ENCODE measurements around the gene WDFY2. TPM values are rescaled to one million over a fixed set of nuclear protein-coding genes. Genes with fewer than 3 reads are reported as not detected.

WDFY2 gene
- total and polyA plus RNA-seq, 2 of the 13 experiments (the other 11 are each of a cell fraction or from before 2014, with no cell fraction given): 22.6 to 27.0 TPM

GRCh38 chr13:51786425-51787265, 202.4 kb downstream of the WDFY2 start:
- Histone ChIP-seq H3K9ac (ENCODE audit: insufficient read depth, low read depth, low read length) (no peak overlapping the region), H2AFZ (ENCODE audit: low read length) (no peak overlapping the region), H3K9me3 (ENCODE audit: low read length) (no peaks in the 10 kb centered on the region), H3K27ac (ENCODE audit: extremely low read length, insufficient read depth, low read length) (no peak overlapping the region), H3K4me1 (ENCODE audit: insufficient read depth, low read length) (peaks cover 15% of the 10 kb centered on the region), H3K79me2 (ENCODE audit: insufficient read depth, low read length) (no peaks in the 10 kb centered on the region), H3K4me3 (replicated peaks in 1 of 3; ENCODE audit: insufficient read depth in 1 of 3, low read depth in 2 of 3, low read length in 3 of 3) (no peak overlapping the region), H3K4me2 (ENCODE audit: low read depth, low read length) (no peak overlapping the region), H3K27me3 (ENCODE audit: control insufficient read depth in 1 of 2, insufficient read depth in 2 of 2, low read length in 2 of 2) (no peaks in the 10 kb centered on the region), H4K20me1 (ENCODE audit: insufficient read depth, low read length) (no peaks in the 10 kb centered on the region), H3K36me3 (replicated peaks in 1 of 2; ENCODE audit: control insufficient read depth in 1 of 2, insufficient read depth in 2 of 2, low read length in 2 of 2) (peaks cover 0 to 2% of the 10 kb centered on the region in 2 experiments; a peak in 1 of 5 replicates)
- in situ Hi-C loops (cut with HindIII; ENCODE audit: extremely low pct_ligation_motif_present, low pct_unique_long_range_greater_than_20kb) (no loop called here), intact Hi-C loops (cut with micrococcal nuclease; ENCODE audit: unreplicated experiment) (no loop called here)
- 92% methylated on average over 10 of the region's 10 CpGs for WGBS (ENCODE audit: low lambda C conversion rate)
- no peak for TF ChIP-seq TERF1 (CRISPR knock-in tag; IDR thresholded peaks at IDR 0.05)
- TF ChIP-seq ZNF83 (CRISPR knock-in tag; IDR thresholded peaks at IDR 0.05; ENCODE audit: borderline replicate concordance): no peak
- TF ChIP-seq ZNF136 (CRISPR knock-in tag; IDR thresholded peaks at IDR 0.05; ENCODE audit: low read depth): no peak
- no peak for TF ChIP-seq POLR2A (IDR thresholded peaks at IDR 0.05; ENCODE audit: insufficient read depth in 1 of 2, low read depth in 2 of 2, low read length in 2 of 2)
- no peak for TF ChIP-seq ASH2L (IDR thresholded peaks at IDR 0.05; ENCODE audit: insufficient read length, low read depth, low read length)
- no peak for TF ChIP-seq NRL (CRISPR knock-in tag; IDR thresholded peaks at IDR 0.05; ENCODE audit: borderline replicate concordance)
- no peak for TF ChIP-seq STAG1 (CRISPR knock-in tag; IDR thresholded peaks at IDR 0.05)
- no peak for TF ChIP-seq NFKBIZ (CRISPR knock-in tag; IDR thresholded peaks at IDR 0.05)
- no peak for TF ChIP-seq HBP1 (CRISPR knock-in tag; IDR thresholded peaks at IDR 0.05; ENCODE audit: low read depth)
- no peak for TF ChIP-seq ATF2 (CRISPR knock-in tag; IDR thresholded peaks at IDR 0.05)
- TF ChIP-seq MIER2 (CRISPR knock-in tag; IDR thresholded peaks at IDR 0.05): no peak
- no peak for TF ChIP-seq KAT7 (CRISPR knock-in tag; IDR thresholded peaks at IDR 0.05; ENCODE audit: borderline replicate concordance)
- FAIRE-seq (no peak), DNase-seq (ENCODE audit: low spot score) (no peak), ATAC-seq (no peak)
- no TSS peak for BruUV-seq (replicated peaks)
- POLR2A ChIA-PET: interaction anchor here (1.4 kb wide), 1 partner anchor 334 kb away, joined by 7 read pairs; the partner anchor contains the start of gene INTS6
- CTCF ChIA-PET (ENCODE audit: low intra/inter-chr PET ratio, low total read pairs): no interaction called here

Measured in HepG2 (cell line).